Activated CD4-positive, alpha-beta T cell treated with anti-CD3 and anti-CD28 coated beads, Interleukin-2, Interleukin-6, amounts not matched to agents 100 ng/mL and 50 ng/mL, durations not matched to agents 16 hours and 8 hours (primary cell): ENCODE data around the gene TMEM114.

Experiments used
- DNase-seq: peaks from one replicate; pipeline ENCODE4 v3.0.0-alpha.2; 2020

The TMEM114 gene

GRCh38 chr16:8589900-8590688 lies at the start of gene TMEM114:
Gene TMEM114, minus strand, starts transcription at chr16:8590511. Its CDS starts 673 bp downstream, at chr16:8589838.
- no peak for DNase-seq

- no peak for DNase-seq
These were observed 49.4 kb upstream of the TMEM114 start for GRCh38 chr16:8639694-8640093.

GRCh38 chr16:8634991-8635736 lies 44.9 kb upstream of the TMEM114 start:
- DNase-seq, result no peak

GRCh38 chr16:8632675-8633182 lies 42.4 kb upstream of the TMEM114 start:
- DNase-seq, result no peak

GRCh38 chr16:8631818-8632465 lies 41.6 kb upstream of the TMEM114 start:
- no peak for DNase-seq

- no peak for DNase-seq
These were observed 41.1 kb upstream of the TMEM114 start for GRCh38 chr16:8631373-8631772.

GRCh38 chr16:8630255-8630953 lies 40.1 kb upstream of the TMEM114 start:
- no peak for DNase-seq

- no peak for DNase-seq
These were observed 38.8 kb upstream of the TMEM114 start for GRCh38 chr16:8628981-8629725.

- DNase-seq, result no peak
These were observed 37.1 kb upstream of the TMEM114 start for GRCh38 chr16:8627456-8627855.

GRCh38 chr16:8626946-8627345 lies 36.6 kb upstream of the TMEM114 start:
- DNase-seq, result no peak

- no peak for DNase-seq
These were observed 35.3 kb upstream of the TMEM114 start for GRCh38 chr16:8625491-8626087.

- DNase-seq, result no peak
These were observed 33.3 kb upstream of the TMEM114 start for GRCh38 chr16:8623634-8624033.

- no peak for DNase-seq
These were observed 32.0 kb upstream of the TMEM114 start for GRCh38 chr16:8622315-8622656.

- peak; percentile 95 for DNase-seq
These were observed 31.4 kb upstream of the TMEM114 start, which contains the start of gene METTL22 for GRCh38 chr16:8621572-8622314. Gene METTL22, plus strand, starts transcription at chr16:8621698. Its CDS starts 3,968 bp downstream, at chr16:8625666.

- DNase-seq, result no peak
These were observed 30.9 kb upstream of the TMEM114 start for GRCh38 chr16:8621222-8621571.

- DNase-seq, result no peak
These were observed 30.2 kb upstream of the TMEM114 start for GRCh38 chr16:8620535-8620934.

GRCh38 chr16:8619671-8620370 lies 29.5 kb upstream of the TMEM114 start:
- DNase-seq, result no peak

GRCh38 chr16:8614435-8615029 lies 24.2 kb upstream of the TMEM114 start:
- no peak for DNase-seq

- DNase-seq, result no peak
These were observed 21.7 kb upstream of the TMEM114 start for GRCh38 chr16:8611886-8612600.
